Type B pancreatic cell (in vitro differentiated cells): ENCODE data around the gene TBXAS1. TPM values are rescaled to one million over a fixed set of nuclear protein-coding genes. Genes with fewer than 3 reads are reported as not detected.

Experiments
- DNase-seq: peaks from one replicate; pipeline ENCODE4 v3.0.0; 2021; ENCODE audit warnings: mixed read lengths; ENCODE audit not compliant: unreplicated experiment; ENCODE audit errors: extremely low spot score
- H3K27ac Mint-ChIP-seq: 2 replicates; pipeline ENCODE4 v1.8.0; 2021; ENCODE audit warnings: mild to moderate bottlenecking, mixed read lengths
- H3K27me3 Mint-ChIP-seq: 2 replicates; pipeline ENCODE4 v1.8.0; 2021; ENCODE audit warnings: mixed read lengths
- H3K36me3 Mint-ChIP-seq: 2 replicates; pipeline ENCODE4 v1.8.0; 2021; ENCODE audit warnings: mixed read lengths
- H3K4me1 Mint-ChIP-seq: one replicate; pipeline ENCODE4 v1.8.0; 2021; ENCODE audit warnings: mixed read lengths; ENCODE audit not compliant: unreplicated experiment
- H3K4me3 Mint-ChIP-seq: 2 replicates; pipeline ENCODE4 v1.8.0; 2021; ENCODE audit warnings: mild to moderate bottlenecking, mixed read lengths
- H3K9me3 Mint-ChIP-seq: 2 replicates; pipeline ENCODE4 v1.8.0; 2021; ENCODE audit warnings: mixed read lengths
- CTCF ChIP-seq: fragments of 200-600 bp; sonication (generic); conservative IDR thresholded peaks from 2 replicates; pipeline ENCODE4 v1.5.0; 2021; ENCODE audit warnings: antibody characterized with exemption, mild to moderate bottlenecking
- total RNA-seq: library from RNA; stranded (reverse); gene quantifications from 2 replicates; pipeline ENCODE4 v1.2.1, GENCODE V29; 2021; ENCODE audit warnings: low replicate concordance

The TBXAS1 gene
- total RNA-seq, 1 donor from 2014 or later: 5.8 TPM

GRCh38 chr7:140023728-140024127, 194.7 kb downstream of the TBXAS1 start:
- H3K36me3 Mint-ChIP-seq: no peaks in the 10 kb centered on the region
- no peak overlapping the region for H3K27ac Mint-ChIP-seq
- TF ChIP-seq CTCF: no peak
- H3K9me3 Mint-ChIP-seq: no peaks in the 10 kb centered on the region
- DNase-seq: no peak
- no peaks in the 10 kb centered on the region for H3K4me1 Mint-ChIP-seq
- H3K27me3 Mint-ChIP-seq: no peaks in the 10 kb centered on the region
- H3K4me3 Mint-ChIP-seq: no peak overlapping the region

GRCh38 chr7:140024585-140024984, 195.5 kb downstream of the TBXAS1 start:
- no peak overlapping the region for H3K27ac Mint-ChIP-seq

GRCh38 chr7:140025241-140025640, 196.2 kb downstream of the TBXAS1 start:
- H3K4me3 Mint-ChIP-seq: no peak overlapping the region
- no peaks in the 10 kb centered on the region for H3K27me3 Mint-ChIP-seq
- H3K4me1 Mint-ChIP-seq: no peaks in the 10 kb centered on the region
- no peaks in the 10 kb centered on the region for H3K36me3 Mint-ChIP-seq
- no peak for TF ChIP-seq CTCF
- H3K27ac Mint-ChIP-seq: no peak overlapping the region
- DNase-seq: no peak
- H3K9me3 Mint-ChIP-seq: no peaks in the 10 kb centered on the region

More at GRCh38 chr7:140024585-140024984, 195.5 kb downstream of the TBXAS1 start:
- no peak for TF ChIP-seq CTCF
- Mint-ChIP-seq H3K36me3 (no peaks in the 10 kb centered on the region), H3K4me1 (no peaks in the 10 kb centered on the region), H3K4me3 (no peak overlapping the region), H3K27me3 (no peaks in the 10 kb centered on the region), H3K9me3 (no peaks in the 10 kb centered on the region)
- no peak for DNase-seq

GRCh38 chr7:140025814-140026433, 196.9 kb downstream of the TBXAS1 start:
- H3K4me1 Mint-ChIP-seq: no peaks in the 10 kb centered on the region
- TF ChIP-seq CTCF: no peak
- no peak overlapping the region for H3K27ac Mint-ChIP-seq
- no peaks in the 10 kb centered on the region for H3K36me3 Mint-ChIP-seq
- no peaks in the 10 kb centered on the region for H3K27me3 Mint-ChIP-seq
- H3K4me3 Mint-ChIP-seq: no peak overlapping the region
- H3K9me3 Mint-ChIP-seq: no peaks in the 10 kb centered on the region
- no peak for DNase-seq

- no peak overlapping the region for H3K27ac Mint-ChIP-seq
- H3K36me3 Mint-ChIP-seq: no peaks in the 10 kb centered on the region
- no peak for DNase-seq
- peaks cover 4% of the 10 kb centered on the region for H3K4me1 Mint-ChIP-seq
- no peak overlapping the region for H3K4me3 Mint-ChIP-seq
- TF ChIP-seq CTCF: no peak
- no peaks in the 10 kb centered on the region for H3K9me3 Mint-ChIP-seq
- H3K27me3 Mint-ChIP-seq: no peaks in the 10 kb centered on the region
Observed at GRCh38 chr7:140026935-140027334, 197.9 kb downstream of the TBXAS1 start.

GRCh38 chr7:140027858-140028257, 198.8 kb downstream of the TBXAS1 start:
- Mint-ChIP-seq H3K4me3 (no peak overlapping the region), H3K27ac (no peak overlapping the region), H3K9me3 (no peaks in the 10 kb centered on the region), H3K27me3 (no peaks in the 10 kb centered on the region), H3K4me1 (peaks cover 4% of the 10 kb centered on the region), H3K36me3 (no peaks in the 10 kb centered on the region)
- DNase-seq: no peak
- no peak for TF ChIP-seq CTCF
